ENCODE measurements around the gene IPO11.

DNA sequence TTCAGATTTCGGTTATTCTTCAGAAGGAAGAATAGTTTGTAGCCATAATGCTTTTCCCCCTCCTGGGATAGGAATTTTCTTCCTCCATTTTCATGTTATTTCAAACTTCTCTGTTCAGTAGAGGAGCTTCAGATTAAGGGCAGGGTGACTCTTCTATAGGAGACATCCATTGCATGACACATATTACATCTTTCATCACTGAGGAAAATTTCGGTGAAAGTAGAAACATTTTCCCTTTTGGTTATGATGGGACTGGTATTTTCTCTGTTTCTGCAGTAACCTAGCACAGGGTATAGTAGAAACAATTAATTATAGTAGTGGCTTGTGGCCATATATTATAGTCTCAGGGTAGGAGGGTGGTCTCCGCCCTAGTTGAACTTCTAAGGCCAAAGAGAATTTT lies 1.1 kb downstream of the IPO11 start:
- TF ChIP-seq, protein P1, sequence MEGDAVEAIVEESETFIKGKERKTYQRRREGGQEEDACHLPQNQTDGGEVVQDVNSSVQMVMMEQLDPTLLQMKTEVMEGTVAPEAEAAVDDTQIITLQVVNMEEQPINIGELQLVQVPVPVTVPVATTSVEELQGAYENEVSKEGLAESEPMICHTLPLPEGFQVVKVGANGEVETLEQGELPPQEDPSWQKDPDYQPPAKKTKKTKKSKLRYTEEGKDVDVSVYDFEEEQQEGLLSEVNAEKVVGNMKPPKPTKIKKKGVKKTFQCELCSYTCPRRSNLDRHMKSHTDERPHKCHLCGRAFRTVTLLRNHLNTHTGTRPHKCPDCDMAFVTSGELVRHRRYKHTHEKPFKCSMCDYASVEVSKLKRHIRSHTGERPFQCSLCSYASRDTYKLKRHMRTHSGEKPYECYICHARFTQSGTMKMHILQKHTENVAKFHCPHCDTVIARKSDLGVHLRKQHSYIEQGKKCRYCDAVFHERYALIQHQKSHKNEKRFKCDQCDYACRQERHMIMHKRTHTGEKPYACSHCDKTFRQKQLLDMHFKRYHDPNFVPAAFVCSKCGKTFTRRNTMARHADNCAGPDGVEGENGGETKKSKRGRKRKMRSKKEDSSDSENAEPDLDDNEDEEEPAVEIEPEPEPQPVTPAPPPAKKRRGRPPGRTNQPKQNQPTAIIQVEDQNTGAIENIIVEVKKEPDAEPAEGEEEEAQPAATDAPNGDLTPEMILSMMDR (IDR thresholded peaks at IDR 0.05): no peak
- no peak for TF ChIP-seq POLR2A (IDR thresholded peaks at IDR 0.05)

Data from thyroid gland (tissue), 4 donors.